ENCODE data around the gene TDRD7. TPM values are rescaled to one million over a fixed set of nuclear protein-coding genes. Genes with fewer than 3 reads are reported as not detected.
A peak's percentile ranks its signal among the peaks of the same experiment; 100 is the strongest.

Gene TDRD7
- polyA plus RNA-seq, 2 of the 4 experiments (the other 2 are of a cell fraction) = 11.5 to 15.7 TPM

DNA sequence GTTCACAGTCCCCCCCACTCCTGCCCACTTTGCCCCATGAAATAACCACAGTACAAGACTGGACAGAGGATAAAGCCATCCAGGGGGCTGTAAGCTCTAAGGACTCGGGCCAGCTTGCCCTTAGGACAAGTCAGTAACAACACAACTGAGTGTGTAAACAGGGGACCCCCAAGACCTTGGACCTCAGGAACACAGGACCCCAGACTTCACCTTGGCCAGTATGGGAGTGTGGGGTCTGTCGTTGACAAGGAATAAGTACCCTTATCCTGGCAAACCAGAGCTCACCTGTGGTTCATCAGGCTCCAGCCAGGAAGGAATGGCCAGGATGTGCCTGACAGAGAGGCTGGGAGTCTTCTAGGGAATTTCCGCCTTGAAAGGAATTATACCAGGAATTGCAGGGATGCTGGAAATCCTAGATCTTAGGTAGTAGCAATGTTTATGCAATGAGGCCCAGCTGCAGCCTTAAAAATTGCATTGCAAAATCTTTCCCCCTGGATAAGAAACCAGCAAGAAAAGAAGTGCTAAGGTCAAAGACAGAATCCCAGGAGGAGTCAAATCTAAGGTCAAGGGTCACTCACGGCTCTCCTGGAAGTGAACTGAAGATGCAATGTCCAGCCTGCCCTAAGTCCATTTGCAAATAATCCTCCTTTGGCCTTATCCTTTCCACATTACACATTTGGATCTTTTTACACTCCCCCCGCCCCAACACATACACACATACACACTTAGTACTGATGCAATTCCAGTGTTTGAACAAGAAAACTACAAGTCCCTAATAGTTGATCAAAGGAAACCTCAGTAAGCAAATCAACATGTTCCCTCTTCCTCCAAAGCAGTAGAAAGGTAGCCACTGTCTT, 27.3 kb upstream of the TDRD7 start:
- 0 out of 6 replicates have a peak overlapping the region, but pooled peaks of 1 of the 2 experiments have one; percentile 17 for H3K27ac ChIP-seq
- H3K9me3 ChIP-seq = no peaks in the 10 kb centered on the region
- FAIRE-seq (no peak), ATAC-seq (no peak), DNase-seq (ENCODE audit: low read depth in 1 of 2, low spot score in 1 of 2) (no peak)
- ChIA-PET CTCF (interaction anchor here (2.1 to 5.4 kb wide), 6 partner anchors 9 to 528 kb away, joined by 9 to 46 read pairs (median 39); no protein-coding TSS in a partner anchor), POLR2A (no interaction called here)
- 59% methylated on average over 5 of the region's 5 CpGs for WGBS (ENCODE audit: missing lambda C conversion rate)
- no peak overlapping the region for H3K4me3 ChIP-seq
- H3K4me1 ChIP-seq = peaks cover 34% of the 10 kb centered on the region
- no peak overlapping the region for H3K4me2 ChIP-seq
- TF ChIP-seq RARB (CRISPR knock-in tag; IDR thresholded peaks at IDR 0.05) = no peak
- no peak for TF ChIP-seq JUNB (IDR thresholded peaks at IDR 0.05)
- TF ChIP-seq, protein P1, sequence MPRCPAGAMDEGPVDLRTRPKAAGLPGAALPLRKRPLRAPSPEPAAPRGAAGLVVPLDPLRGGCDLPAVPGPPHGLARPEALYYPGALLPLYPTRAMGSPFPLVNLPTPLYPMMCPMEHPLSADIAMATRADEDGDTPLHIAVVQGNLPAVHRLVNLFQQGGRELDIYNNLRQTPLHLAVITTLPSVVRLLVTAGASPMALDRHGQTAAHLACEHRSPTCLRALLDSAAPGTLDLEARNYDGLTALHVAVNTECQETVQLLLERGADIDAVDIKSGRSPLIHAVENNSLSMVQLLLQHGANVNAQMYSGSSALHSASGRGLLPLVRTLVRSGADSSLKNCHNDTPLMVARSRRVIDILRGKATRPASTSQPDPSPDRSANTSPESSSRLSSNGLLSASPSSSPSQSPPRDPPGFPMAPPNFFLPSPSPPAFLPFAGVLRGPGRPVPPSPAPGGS (IDR thresholded peaks at IDR 0.05) = no peak
- no peak for TF ChIP-seq RFX5 (IDR thresholded peaks at IDR 0.05)
- TF ChIP-seq ZSCAN20 (CRISPR knock-in tag; IDR thresholded peaks at IDR 0.05) = no peak
- no peak for TF ChIP-seq NFE2L2 (conservative IDR thresholded peaks at IDR 0.05; ENCODE audit: low read length)
- no peak for TF ChIP-seq GATA3 (IDR thresholded peaks at IDR 0.05; ENCODE audit: borderline replicate concordance)
- no peak for TF ChIP-seq EHMT2 (IDR thresholded peaks at IDR 0.05; ENCODE audit: low read depth)
- TF ChIP-seq, protein P2, sequence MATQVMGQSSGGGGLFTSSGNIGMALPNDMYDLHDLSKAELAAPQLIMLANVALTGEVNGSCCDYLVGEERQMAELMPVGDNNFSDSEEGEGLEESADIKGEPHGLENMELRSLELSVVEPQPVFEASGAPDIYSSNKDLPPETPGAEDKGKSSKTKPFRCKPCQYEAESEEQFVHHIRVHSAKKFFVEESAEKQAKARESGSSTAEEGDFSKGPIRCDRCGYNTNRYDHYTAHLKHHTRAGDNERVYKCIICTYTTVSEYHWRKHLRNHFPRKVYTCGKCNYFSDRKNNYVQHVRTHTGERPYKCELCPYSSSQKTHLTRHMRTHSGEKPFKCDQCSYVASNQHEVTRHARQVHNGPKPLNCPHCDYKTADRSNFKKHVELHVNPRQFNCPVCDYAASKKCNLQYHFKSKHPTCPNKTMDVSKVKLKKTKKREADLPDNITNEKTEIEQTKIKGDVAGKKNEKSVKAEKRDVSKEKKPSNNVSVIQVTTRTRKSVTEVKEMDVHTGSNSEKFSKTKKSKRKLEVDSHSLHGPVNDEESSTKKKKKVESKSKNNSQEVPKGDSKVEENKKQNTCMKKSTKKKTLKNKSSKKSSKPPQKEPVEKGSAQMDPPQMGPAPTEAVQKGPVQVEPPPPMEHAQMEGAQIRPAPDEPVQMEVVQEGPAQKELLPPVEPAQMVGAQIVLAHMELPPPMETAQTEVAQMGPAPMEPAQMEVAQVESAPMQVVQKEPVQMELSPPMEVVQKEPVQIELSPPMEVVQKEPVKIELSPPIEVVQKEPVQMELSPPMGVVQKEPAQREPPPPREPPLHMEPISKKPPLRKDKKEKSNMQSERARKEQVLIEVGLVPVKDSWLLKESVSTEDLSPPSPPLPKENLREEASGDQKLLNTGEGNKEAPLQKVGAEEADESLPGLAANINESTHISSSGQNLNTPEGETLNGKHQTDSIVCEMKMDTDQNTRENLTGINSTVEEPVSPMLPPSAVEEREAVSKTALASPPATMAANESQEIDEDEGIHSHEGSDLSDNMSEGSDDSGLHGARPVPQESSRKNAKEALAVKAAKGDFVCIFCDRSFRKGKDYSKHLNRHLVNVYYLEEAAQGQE (IDR thresholded peaks at IDR 0.05) = no peak
- TF ChIP-seq HOXA7 (CRISPR knock-in tag; IDR thresholded peaks at IDR 0.05) = no peak
- no peak for TF ChIP-seq RCOR1 (IDR thresholded peaks at IDR 0.05; ENCODE audit: low read depth, low read length)
- TF ChIP-seq FOXS1 (CRISPR knock-in tag; IDR thresholded peaks at IDR 0.05) = no peak
- no peak for TF ChIP-seq TFCP2L1 (CRISPR knock-in tag; IDR thresholded peaks at IDR 0.05)

DNA sequence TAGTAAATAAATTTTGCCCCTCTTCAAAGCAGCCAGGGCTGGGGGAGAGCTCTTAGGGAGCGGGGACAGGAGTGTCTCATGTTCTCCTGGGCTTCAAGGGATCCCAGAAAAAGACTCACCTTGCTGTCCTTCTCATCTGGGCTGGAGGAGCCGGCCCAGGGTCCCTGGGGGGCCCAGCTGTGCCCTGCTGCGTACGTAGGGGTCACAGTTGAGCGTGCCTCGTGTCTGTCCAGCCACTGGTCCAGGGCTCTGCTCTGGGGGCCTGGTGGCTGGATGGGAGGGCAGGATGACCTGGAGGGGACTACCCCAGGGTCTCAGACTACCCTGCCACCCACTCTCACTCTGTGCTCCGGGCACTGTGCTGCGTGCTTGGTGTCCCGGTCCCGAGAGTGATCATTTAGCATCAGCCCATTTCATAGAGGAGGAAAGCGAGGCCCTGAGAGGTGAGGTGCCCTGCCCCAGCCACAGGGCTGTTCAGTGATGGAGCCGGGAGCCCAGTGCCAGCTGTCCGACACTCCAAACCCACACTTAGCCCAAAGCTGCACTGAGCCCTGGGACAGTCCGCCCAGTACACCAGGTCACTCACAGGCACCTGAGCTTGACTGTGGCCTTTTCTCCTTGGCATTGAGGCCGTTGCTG, 26.2 kb upstream of the TDRD7 start:
- no peak overlapping the region for H3K4me3 ChIP-seq
- ATAC-seq (no peak), FAIRE-seq (no peak), DNase-seq (ENCODE audit: low read depth in 1 of 2, low spot score in 1 of 2) (no peak)
- H3K9me3 ChIP-seq = no peaks in the 10 kb centered on the region
- POLR2A ChIA-PET = no interaction called here
- no peak overlapping the region for H3K4me2 ChIP-seq
- peaks cover 34% of the 10 kb centered on the region for H3K4me1 ChIP-seq
- 86% methylated on average over 10 of the region's 15 CpGs for WGBS (ENCODE audit: missing lambda C conversion rate)
- TF ChIP-seq RAD21 (conservative IDR thresholded peaks at IDR 0.05 in 1 of 2, IDR thresholded peaks at IDR 0.05 in 1 of 2) = no peak
- TF ChIP-seq, protein P3, sequence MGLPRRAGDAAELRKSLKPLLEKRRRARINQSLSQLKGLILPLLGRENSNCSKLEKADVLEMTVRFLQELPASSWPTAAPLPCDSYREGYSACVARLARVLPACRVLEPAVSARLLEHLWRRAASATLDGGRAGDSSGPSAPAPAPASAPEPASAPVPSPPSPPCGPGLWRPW (IDR thresholded peaks at IDR 0.05) = no peak
- TF ChIP-seq EHMT2 (IDR thresholded peaks at IDR 0.05; ENCODE audit: low read depth) = no peak
- TF ChIP-seq PHF8 (IDR thresholded peaks at IDR 0.05; ENCODE audit: borderline replicate concordance, low read depth) = no peak
- TF ChIP-seq, protein P4, sequence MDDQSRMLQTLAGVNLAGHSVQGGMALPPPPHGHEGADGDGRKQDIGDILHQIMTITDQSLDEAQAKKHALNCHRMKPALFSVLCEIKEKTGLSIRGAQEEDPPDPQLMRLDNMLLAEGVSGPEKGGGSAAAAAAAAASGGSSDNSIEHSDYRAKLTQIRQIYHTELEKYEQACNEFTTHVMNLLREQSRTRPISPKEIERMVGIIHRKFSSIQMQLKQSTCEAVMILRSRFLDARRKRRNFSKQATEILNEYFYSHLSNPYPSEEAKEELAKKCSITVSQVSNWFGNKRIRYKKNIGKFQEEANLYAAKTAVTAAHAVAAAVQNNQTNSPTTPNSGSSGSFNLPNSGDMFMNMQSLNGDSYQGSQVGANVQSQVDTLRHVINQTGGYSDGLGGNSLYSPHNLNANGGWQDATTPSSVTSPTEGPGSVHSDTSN (IDR thresholded peaks at IDR 0.05) = no peak
- TF ChIP-seq HOXB13 (CRISPR knock-in tag; IDR thresholded peaks at IDR 0.05; ENCODE audit: low read depth) = no peak
- no peak for TF ChIP-seq RNF2 (IDR thresholded peaks at IDR 0.05; ENCODE audit: borderline replicate concordance, low read depth)
- TF ChIP-seq ESRRA (IDR thresholded peaks at IDR 0.05; ENCODE audit: borderline replicate concordance, low read length) = no peak
- TF ChIP-seq, protein P5, sequence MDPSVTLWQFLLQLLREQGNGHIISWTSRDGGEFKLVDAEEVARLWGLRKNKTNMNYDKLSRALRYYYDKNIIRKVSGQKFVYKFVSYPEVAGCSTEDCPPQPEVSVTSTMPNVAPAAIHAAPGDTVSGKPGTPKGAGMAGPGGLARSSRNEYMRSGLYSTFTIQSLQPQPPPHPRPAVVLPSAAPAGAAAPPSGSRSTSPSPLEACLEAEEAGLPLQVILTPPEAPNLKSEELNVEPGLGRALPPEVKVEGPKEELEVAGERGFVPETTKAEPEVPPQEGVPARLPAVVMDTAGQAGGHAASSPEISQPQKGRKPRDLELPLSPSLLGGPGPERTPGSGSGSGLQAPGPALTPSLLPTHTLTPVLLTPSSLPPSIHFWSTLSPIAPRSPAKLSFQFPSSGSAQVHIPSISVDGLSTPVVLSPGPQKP (IDR thresholded peaks at IDR 0.05; ENCODE audit: low read depth, low read length) = no peak
- no peak for TF ChIP-seq CBX2 (IDR thresholded peaks at IDR 0.05; ENCODE audit: borderline replicate concordance, low read depth)
- CTCF ChIA-PET = interaction anchor here (0.6 to 5.4 kb wide), 20 partner anchors 10 to 529 kb away, joined by 3 to 46 read pairs (median 8); no protein-coding TSS in a partner anchor
- 0 out of 6 replicates have a peak overlapping the region, but pooled peaks of 1 of the 2 experiments have one; percentile 11 for H3K27ac ChIP-seq

Data from A549 (cell line).